CD4-positive, alpha-beta T cell treated with Interleukin-12 subunit alpha and Interleukin-12 subunit beta, for 1 hour (primary cell): ENCODE measurements around the gene ELAVL4.
"Not testable (repeated sequence)": the region's sequence is repeated elsewhere in the genome, so short reads cannot be mapped to it uniquely, and the experiment has no call there.

Experiments
- DNase-seq: peaks from one replicate; pipeline ENCODE4 v3.0.0-alpha.2; 2020

Gene ELAVL4

GRCh38 chr1:50126927-50127715 lies 18.4 kb downstream of the ELAVL4 start:
- DNase-seq = no peak

DNA sequence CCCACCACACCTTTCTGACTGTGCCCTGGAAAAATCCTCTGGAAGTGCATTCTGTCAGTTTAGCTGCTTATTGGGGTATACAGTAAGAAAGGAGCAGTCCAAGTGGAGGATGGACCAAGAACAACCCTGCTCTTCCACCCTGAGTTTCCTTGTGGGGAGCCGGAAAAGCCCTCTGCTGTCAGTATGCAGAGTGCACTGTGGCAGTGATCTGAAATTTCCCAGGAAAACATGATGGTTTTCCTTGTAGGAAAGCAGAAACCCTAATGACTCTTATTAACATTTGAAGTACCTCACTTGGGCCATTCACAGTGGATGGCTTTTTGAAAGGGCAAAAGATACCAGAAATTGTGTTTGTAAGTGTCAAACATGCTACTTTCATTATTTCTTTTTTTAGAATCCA lies 20.5 kb downstream of the ELAVL4 start:
- DNase-seq = no peak

- DNase-seq = no peak
Measured at GRCh38 chr1:50132347-50132894, 23.7 kb downstream of the ELAVL4 start.

- no peak for DNase-seq
Measured at GRCh38 chr1:50135716-50136115, 27.0 kb downstream of the ELAVL4 start.

DNA sequence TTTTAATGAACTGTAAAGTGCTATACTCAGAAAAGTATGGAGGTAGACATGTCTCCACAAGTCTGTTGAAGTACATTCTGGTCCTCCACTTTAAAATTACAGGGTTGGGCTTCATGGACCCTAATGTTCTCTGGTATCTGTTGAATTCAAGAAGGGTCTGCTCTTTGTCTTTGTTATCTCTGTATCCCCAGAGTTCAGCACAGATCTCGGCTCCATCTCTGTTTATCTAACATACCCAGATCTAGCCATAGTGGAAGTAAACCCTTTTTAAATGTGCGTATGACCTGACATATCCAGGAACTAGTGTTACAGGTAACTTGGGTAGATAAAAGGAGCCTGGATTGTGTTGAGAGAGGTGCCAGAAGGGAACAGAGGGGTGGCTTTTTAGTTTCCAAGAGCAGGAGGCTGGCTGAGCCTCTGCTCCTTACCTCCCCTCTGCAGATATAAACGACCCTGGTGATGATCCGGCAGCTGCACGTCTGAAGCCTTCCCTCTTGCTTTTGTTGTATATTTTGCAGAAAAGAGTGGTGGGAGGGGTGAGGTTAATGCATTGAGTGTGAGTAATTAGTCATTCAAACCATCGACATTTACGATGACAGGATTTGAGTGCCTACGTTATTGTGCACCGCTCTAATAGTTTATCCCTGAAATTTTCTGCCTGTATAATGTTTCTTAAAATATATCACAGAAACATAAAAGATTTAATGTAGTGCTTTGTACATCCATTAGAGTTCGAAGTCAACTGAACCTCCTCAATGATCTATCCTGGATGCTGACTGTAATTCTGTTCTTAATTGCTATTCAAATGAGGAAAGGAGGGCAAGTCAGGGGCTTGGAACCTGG lies 30.8 kb downstream of the ELAVL4 start:
- DNase-seq = no peak

GRCh38 chr1:50140182-50140447 lies 31.4 kb downstream of the ELAVL4 start:
- no peak for DNase-seq

- DNase-seq = no peak
Measured at GRCh38 chr1:50147191-50147850, 38.6 kb downstream of the ELAVL4 start.

GRCh38 chr1:50148142-50148923 lies 39.6 kb downstream of the ELAVL4 start:
- no peak for DNase-seq

DNA sequence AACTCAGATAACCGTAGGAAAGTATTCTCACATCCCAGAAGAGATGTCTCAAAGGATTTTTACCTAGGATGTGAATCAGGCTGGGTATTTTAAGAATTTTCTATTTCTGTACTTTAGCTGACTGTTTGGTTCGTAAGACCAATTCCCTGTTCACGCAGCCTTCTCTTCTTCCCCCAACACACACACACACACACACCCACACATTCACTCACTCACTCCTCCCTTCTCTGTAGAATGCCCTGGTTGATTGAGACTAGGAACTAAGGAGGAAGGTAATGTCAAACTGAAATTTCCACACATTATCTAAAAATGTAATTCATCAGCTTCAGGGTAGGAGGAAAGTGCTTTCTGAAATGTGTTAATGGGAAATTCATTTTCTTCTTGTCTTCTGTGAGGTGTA lies 43.5 kb downstream of the ELAVL4 start:
- no peak for DNase-seq

DNA sequence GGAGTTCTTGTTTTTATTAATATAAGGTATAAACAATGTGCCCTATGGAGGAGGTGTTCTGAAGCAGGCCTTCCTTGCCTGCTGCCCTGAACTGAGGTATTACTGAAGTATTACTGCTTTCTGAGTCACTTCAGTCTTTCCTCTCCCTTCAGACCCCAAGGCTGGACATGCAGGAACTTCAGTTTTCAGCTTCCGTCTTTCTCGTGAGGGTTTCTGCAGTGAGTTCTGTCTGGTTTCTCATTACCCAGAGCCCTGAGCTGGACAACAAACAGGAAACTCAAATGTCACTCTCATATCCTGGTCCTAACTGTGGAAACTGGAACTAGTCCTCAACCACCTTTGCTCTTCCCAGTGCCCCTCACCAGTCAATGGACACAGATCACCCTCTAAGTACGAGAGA lies 46.8 kb downstream of the ELAVL4 start:
- no peak for DNase-seq

GRCh38 chr1:50156241-50157010 lies 47.7 kb downstream of the ELAVL4 start:
- DNase-seq = no peak

DNA sequence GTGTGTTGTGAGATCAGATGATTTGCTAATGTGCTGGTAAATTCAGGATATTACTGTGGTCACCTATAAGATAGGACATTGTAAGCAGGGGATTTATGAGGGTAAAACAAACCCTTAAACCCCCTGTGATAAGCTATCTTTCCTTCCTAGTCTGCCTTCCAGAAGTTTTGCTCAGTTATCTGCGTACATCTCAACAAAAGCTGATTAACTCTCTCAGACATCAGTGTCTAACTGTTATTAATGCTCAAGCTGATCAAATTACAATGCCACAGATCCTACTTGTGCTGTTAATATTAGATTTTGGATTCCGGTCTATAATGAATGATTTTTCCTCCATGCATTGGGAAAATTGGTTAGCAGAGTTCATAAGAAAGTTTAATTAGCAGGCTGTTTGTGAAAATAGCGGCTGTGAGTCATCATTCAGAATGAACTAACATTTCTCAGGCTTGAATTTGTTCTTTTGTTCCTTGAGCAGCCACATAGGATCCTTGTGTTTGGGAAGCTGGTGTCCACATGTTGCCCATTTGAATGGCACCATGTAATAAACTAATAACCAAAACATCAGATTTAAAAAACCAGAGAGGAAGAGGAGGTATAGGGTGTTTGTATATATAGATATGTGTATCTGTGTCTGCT lies 48.7 kb downstream of the ELAVL4 start:
- DNase-seq = no peak

DNA sequence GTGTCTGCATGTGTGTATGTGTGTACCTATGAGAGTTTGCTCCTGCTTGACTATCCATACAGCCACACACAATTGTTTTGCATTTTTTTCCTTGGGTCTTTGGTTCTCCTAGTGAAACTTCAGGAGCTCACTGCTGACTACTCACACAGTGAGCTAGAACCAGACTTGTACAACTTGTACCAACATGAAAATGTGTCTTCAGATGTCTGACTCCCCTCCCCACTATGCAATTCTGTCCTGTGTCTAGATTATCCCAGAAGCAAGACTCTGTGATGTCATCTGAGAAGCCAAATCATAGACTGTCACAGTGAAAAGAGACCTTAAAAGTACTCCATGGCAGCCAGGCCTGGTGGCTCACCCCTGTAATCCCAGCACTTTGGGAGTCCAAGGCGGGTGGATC lies 49.7 kb downstream of the ELAVL4 start:
- DNase-seq = no peak

DNA sequence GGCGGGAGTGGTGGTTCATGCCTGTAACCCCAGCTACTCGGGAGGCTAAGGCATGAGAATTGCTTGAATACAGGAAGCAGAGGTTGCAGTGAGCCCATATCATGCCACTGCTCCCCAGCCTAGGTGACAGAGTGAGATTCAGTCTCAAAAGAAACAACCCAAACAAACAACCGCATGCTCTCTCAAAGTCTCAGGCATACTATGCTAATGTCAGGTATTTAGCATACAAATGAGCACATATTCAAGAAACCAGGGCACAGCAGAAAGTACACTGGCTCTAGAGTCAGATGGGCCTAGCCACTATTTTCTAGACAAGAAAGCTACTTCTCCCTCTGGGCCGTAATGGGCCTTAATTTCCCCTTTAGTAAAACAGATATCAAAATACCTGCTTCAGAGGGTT lies 55.0 kb downstream of the ELAVL4 start:
- DNase-seq = no peak

GRCh38 chr1:50166351-50166750 lies 57.6 kb downstream of the ELAVL4 start:
- not testable (repeated sequence) for DNase-seq

GRCh38 chr1:50172299-50172698 lies 63.6 kb downstream of the ELAVL4 start:
- DNase-seq = no peak

DNA sequence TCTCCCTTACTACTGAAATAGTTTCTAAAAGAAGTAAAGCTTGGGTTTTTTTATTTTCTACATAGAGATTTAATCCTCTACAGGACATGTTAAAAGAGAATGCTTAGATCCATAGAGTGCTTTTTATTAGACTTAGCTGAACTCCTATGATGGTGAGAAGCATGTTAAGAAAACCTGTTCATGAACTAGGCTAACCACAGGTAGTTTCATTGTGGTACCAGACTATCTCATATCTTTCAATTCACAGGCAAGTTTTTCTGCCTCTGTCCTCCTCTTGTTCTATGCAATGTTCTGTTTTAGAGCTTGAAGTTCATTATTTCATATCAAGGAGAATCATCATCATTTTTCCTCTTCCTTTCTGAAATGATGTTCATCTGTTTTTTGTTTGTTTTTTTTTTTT lies 65.4 kb downstream of the ELAVL4 start:
- DNase-seq = no peak

- no peak for DNase-seq
Measured at GRCh38 chr1:50175719-50176639, 67.3 kb downstream of the ELAVL4 start.

GRCh38 chr1:50177994-50178393 lies 69.3 kb downstream of the ELAVL4 start:
- no peak for DNase-seq

DNA sequence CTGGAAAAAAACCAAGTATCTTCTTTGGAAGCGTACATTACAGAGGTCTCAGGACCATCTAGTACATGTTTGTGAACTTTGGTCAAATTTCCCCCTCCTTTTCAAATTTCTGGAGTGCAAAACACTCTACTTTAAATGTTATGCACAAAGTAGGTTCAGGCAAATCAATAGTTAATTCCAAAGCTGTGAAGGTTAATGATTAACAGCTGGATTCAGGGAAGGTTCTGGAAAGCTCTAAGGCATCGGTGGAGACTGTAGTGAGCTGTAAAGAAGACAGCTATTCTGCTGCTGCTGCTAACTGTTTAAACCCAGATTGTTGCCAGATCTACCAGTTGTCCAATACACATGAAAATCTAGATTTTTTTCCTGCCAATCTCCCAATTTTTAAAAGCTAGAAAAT lies 70.9 kb downstream of the ELAVL4 start:
- DNase-seq = no peak
